Activated CD4-positive, alpha-beta memory T cell treated with anti-CD3 and anti-CD28 coated beads, Interleukin-2, amount 10 ng/mL, durations not matched to agents 7 days and 5 days (primary cell): ENCODE data around the gene USP24. TPM values are rescaled to one million over a fixed set of nuclear protein-coding genes. Genes with fewer than 3 reads are reported as not detected.

Source experiments
- CTCF ChIA-PET: fragments of 350-600 bp; sonication (Branson Sonifier 250); formaldehyde crosslinking; loops from one replicate; lab custom pipeline; 2021; ENCODE audit warnings: antibody characterized with exemption, inconsistent platforms; lab: Charles Lee
- POLR2A ChIA-PET: fragments of 350-600 bp; sonication (Branson Sonifier 250); formaldehyde crosslinking; loops from one replicate; lab custom pipeline; 2021; ENCODE audit warnings: antibody characterized with exemption; lab: Charles Lee
- DNase-seq: peaks from one replicate; pipeline ENCODE4 v3.0.0-alpha.2; 2020
- H3K27ac Mint-ChIP-seq: one replicate; pipeline ENCODE4 v1.8.0; 2021; ENCODE audit warnings: mild to moderate bottlenecking, mixed read lengths
- H3K27me3 Mint-ChIP-seq: one replicate; pipeline ENCODE4 v1.8.0; 2021; ENCODE audit warnings: mixed read lengths
- H3K36me3 Mint-ChIP-seq: one replicate; pipeline ENCODE4 v1.8.0; 2021; ENCODE audit warnings: low read depth, mixed read lengths
- H3K4me1 Mint-ChIP-seq: one replicate; pipeline ENCODE4 v1.8.0; 2021; ENCODE audit warnings: mixed read lengths
- H3K4me3 Mint-ChIP-seq: one replicate; pipeline ENCODE4 v1.8.0; 2021; ENCODE audit warnings: mild to moderate bottlenecking, mixed read lengths
- H3K9me3 Mint-ChIP-seq: one replicate; pipeline ENCODE4 v1.8.0; 2021; ENCODE audit warnings: mixed read lengths
- total RNA-seq, 2 experiments: library from RNA; stranded (reverse); gene quantifications; one replicate each; pipeline ENCODE4 v1.2.3, GENCODE V29; 2021

USP24 gene
- total RNA-seq, 2 experiments from 2014 or later = 34.9 to 35.6 TPM

DNA sequence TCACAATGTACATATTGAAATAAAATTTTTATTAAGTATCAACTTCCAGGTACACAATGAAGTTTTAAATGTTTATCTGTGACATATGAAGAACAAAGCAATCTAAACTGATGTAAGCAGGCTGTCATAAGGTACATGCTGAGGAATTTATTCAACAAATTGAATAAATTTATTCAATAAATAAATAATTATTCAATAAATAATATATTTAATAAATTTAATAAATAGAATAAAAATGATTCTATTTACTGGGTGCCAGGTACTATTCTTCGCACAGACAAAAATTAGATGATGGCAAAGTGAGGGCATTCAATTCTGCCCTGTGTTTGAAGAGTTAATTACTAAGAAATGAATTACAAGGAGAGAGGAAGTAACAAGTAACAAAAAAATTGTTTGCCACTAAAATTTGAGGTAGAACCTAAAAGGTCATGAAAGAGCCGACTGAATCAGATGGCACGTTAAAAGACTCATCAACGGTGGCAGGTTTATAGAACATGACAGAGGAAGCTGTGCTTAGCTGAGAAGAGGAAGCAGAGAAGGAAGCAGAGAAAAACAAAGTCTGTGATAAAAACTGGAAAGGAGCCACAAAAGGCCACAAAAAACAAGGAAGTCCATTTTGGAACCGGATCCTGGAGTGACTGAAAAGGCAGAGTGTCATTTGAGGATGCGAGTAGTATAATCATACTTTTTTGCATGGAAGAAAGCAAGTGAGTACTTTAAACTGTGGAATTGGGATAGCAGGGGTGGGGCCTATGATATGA lies 2.2 kb upstream of the USP24 start:
- Mint-ChIP-seq H3K36me3 (peaks cover 3% of the 10 kb centered on the region), H3K27ac (peak overlapping the region; percentile 6), H3K27me3 (no peaks in the 10 kb centered on the region), H3K9me3 (no peaks in the 10 kb centered on the region), H3K4me1 (peaks cover 43% of the 10 kb centered on the region), H3K4me3 (no peak overlapping the region)
- no peak for DNase-seq
- CTCF ChIA-PET = interaction anchor here (1.4 kb wide), 1 partner anchor 74 kb away, joined by 4 read pairs; no protein-coding TSS in a partner anchor
- POLR2A ChIA-PET = interaction anchor here (1.0 kb wide), 1 partner anchor 18 kb away, joined by 3 read pairs; no protein-coding TSS in a partner anchor

GRCh38 chr1:55216096-55216495 lies 932 bp upstream of the USP24 start:
- peak overlapping the region; percentile 95 for H3K4me3 Mint-ChIP-seq
- ChIA-PET POLR2A (interaction anchor here (1.1 to 4.0 kb wide), 7 partner anchors 9 to 78 kb away, joined by 3 to 31 read pairs (median 5); no protein-coding TSS in a partner anchor), CTCF (interaction anchor here (0.7 kb wide), 1 partner anchor 73 kb away, joined by 3 read pairs; no protein-coding TSS in a partner anchor)

DNA sequence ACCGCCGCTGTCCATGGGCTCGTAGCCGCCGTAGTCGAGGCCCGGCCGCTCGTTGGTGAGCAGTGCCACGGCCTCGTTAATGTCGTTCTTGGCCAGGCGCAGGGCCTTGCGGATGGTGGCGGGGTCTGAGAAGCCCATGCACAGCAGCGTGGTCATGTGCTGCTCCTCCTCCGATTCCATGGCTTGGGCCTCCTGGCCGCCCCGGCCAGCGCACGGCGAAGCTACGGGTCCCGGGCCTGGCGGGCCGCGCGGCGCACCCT lies 300 bp downstream of the USP24 start:
- CTCF ChIA-PET = no interaction called here
- Mint-ChIP-seq H3K36me3 (peaks cover 9% of the 10 kb centered on the region), H3K4me1 (peaks cover 65% of the 10 kb centered on the region), H3K27ac (peak overlapping the region; percentile 48), H3K9me3 (no peaks in the 10 kb centered on the region), H3K4me3 (peak overlapping the region; percentile 95), H3K27me3 (no peaks in the 10 kb centered on the region)
- POLR2A ChIA-PET = interaction anchor here (0.9 to 4.0 kb wide), 11 partner anchors 10 to 328 kb away, joined by 3 to 31 read pairs (median 5); partner anchors contain the start of gene DHCR24
- no peak for DNase-seq

More at GRCh38 chr1:55216096-55216495, 932 bp upstream of the USP24 start:
- no peaks in the 10 kb centered on the region for H3K9me3 Mint-ChIP-seq
- H3K36me3 Mint-ChIP-seq = peaks cover 9% of the 10 kb centered on the region
- H3K4me1 Mint-ChIP-seq = peaks cover 55% of the 10 kb centered on the region
- DNase-seq = no peak
- no peaks in the 10 kb centered on the region for H3K27me3 Mint-ChIP-seq
- H3K27ac Mint-ChIP-seq = peak overlapping the region; percentile 96

DNA sequence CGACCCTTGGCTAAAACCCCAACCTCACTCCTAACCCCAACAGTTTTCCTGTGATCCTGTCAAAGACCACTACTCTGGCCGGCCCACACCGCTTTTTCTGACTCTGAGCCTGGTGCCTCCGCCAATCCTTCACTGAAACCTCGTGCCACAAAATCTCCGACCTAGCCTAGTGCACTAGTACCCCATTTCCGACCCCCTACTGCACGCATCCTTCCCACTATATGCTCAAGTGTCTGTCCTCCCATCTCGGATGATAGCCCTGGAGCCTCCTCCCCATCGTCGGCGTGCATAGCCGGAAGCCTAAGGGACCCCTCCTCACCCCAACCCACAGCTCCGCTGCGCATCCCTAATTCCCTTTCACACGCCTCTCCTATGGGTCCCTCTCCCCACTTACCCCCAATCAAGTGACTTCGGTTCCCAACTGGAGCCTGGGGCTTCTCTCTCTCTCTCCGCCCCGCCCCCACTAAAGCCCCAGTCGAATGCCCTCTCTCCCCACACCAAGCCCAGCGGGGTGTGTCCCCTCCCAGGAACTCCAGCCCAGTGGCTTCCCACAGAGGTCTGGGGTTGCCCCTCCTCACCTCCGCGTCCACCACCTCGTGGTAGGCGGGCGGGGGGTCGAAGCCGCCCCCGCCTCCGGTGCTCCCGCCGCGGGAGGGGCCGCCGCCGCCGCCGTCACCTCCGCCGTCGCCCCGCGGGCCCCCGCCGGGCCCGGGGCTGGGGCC lies 791 bp downstream of the USP24 start:
- Mint-ChIP-seq H3K27ac (peak overlapping the region; percentile 70), H3K4me3 (peak overlapping the region; percentile 95), H3K4me1 (peaks cover 69% of the 10 kb centered on the region), H3K27me3 (no peaks in the 10 kb centered on the region), H3K36me3 (peaks cover 10% of the 10 kb centered on the region), H3K9me3 (no peaks in the 10 kb centered on the region)
- POLR2A ChIA-PET = interaction anchor here (0.9 to 4.0 kb wide), 11 partner anchors 9 to 328 kb away, joined by 3 to 31 read pairs (median 5); partner anchors contain the start of gene DHCR24
- peak; percentile 40 for DNase-seq
- CTCF ChIA-PET = no interaction called here

GRCh38 chr1:55213885-55214211 lies 1.3 kb downstream of the USP24 start:
- Mint-ChIP-seq H3K27me3 (no peaks in the 10 kb centered on the region), H3K27ac (peak overlapping the region; percentile 70), H3K36me3 (peaks cover 13% of the 10 kb centered on the region), H3K4me1 (peaks cover 72% of the 10 kb centered on the region), H3K4me3 (peak overlapping the region; percentile 95), H3K9me3 (no peaks in the 10 kb centered on the region)
- ChIA-PET CTCF (interaction anchor here (1.1 to 3.4 kb wide), 5 partner anchors 18 to 74 kb away, joined by 3 to 13 read pairs (median 4); no protein-coding TSS in a partner anchor), POLR2A (interaction anchor here (1.0 to 4.0 kb wide), 8 partner anchors 9 to 327 kb away, joined by 3 to 31 read pairs (median 6); partner anchors contain the start of gene DHCR24)
- peak; percentile 23 for DNase-seq

- H3K36me3 Mint-ChIP-seq = peaks cover 13% of the 10 kb centered on the region
Observed at GRCh38 chr1:55213151-55213884, 1.8 kb downstream of the USP24 start.

GRCh38 chr1:55212349-55213150 lies 2.6 kb downstream of the USP24 start:
- Mint-ChIP-seq H3K9me3 (no peaks in the 10 kb centered on the region), H3K27me3 (no peaks in the 10 kb centered on the region), H3K36me3 (peaks cover 15% of the 10 kb centered on the region), H3K4me3 (peak overlapping the region; percentile 95), H3K27ac (peak overlapping the region; percentile 70), H3K4me1 (peaks cover 68% of the 10 kb centered on the region)
- no peak for DNase-seq
- POLR2A ChIA-PET = interaction anchor here (1.0 to 4.0 kb wide), 8 partner anchors 8 to 66 kb away, joined by 3 to 31 read pairs (median 4); no protein-coding TSS in a partner anchor
- CTCF ChIA-PET = interaction anchor here (0.7 to 3.4 kb wide), 9 partner anchors 10 to 74 kb away, joined by 3 to 13 read pairs (median 3); no protein-coding TSS in a partner anchor

More at GRCh38 chr1:55213151-55213884, 1.8 kb downstream of the USP24 start:
- CTCF ChIA-PET = interaction anchor here (0.7 to 3.4 kb wide), 8 partner anchors 11 to 75 kb away, joined by 3 to 13 read pairs (median 3); no protein-coding TSS in a partner anchor
- POLR2A ChIA-PET = interaction anchor here (1.0 to 4.0 kb wide), 11 partner anchors 8 to 327 kb away, joined by 3 to 31 read pairs (median 5); partner anchors contain the start of gene DHCR24
- H3K27ac Mint-ChIP-seq = peak overlapping the region; percentile 70
- peak overlapping the region; percentile 95 for H3K4me3 Mint-ChIP-seq
- no peak for DNase-seq
- H3K27me3 Mint-ChIP-seq = no peaks in the 10 kb centered on the region
- no peaks in the 10 kb centered on the region for H3K9me3 Mint-ChIP-seq
- H3K4me1 Mint-ChIP-seq = peaks cover 71% of the 10 kb centered on the region

DNA sequence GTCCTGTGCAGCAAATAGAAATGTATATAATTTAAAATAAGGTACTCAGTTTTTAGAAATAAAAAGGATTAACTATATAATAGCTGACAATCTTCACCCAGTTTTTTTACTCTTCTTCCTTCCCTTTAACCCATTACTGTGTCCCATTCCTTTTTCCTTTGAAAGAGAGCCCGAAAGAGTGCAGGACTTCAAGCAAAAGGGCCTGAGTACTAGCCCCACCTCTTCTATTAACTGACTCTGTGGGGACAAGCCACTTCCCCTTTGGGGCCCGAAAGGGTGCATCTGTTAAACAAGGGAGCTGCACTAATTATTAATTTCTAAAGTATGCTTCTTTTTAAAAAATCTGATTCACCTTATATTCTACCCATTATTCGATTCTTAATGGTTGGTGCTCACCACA lies 3.3 kb downstream of the USP24 start:
- no peak for DNase-seq
- Mint-ChIP-seq H3K36me3 (peaks cover 18% of the 10 kb centered on the region), H3K4me1 (peaks cover 64% of the 10 kb centered on the region), H3K27ac (peak overlapping the region; percentile 70), H3K27me3 (no peaks in the 10 kb centered on the region), H3K9me3 (no peaks in the 10 kb centered on the region), H3K4me3 (peak overlapping the region; percentile 95)
- POLR2A ChIA-PET = interaction anchor here (2.1 kb wide), 1 partner anchor 11 kb away, joined by 6 read pairs; no protein-coding TSS in a partner anchor
- CTCF ChIA-PET = interaction anchor here (1.2 to 3.4 kb wide), 3 partner anchors 59 to 72 kb away, joined by 3 to 13 read pairs (median 3); no protein-coding TSS in a partner anchor

DNA sequence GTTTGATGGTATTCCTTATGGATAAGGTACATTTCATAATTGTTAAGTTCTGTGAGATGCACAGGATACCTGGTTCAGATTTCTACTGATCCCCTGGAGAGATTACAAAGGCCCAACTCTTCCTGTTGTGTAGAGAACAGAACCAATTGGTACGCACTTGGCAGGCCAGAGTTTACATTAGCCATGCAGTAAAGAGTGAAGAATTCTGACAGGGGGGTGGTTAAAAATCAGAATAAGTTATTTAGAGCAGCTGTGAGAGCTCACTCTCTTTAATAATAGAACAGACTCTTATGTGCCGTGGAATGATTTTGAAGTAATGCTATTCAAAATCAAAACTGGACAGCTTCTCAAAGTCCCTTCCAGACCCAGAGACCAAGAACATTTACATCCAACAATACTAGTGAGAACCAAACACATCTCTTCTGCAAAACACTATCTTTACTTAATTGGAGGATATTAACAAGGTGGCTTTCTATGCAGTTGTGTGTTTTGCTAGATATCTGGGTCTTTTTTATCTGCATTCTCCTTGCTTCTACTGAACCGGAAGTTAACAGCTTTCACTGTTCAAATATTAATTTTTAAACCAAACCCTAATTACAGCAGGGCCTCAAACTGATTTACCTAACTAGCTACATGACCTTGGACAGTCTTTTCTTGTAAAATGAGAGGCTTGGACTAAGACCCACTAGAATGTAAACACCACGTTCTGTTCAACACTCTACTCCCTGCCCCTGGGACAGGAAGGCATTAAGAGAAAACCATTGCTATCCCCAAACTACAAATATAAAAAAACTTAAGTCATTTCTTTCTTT lies 4.0 kb downstream of the USP24 start:
- ChIA-PET POLR2A (interaction anchor here (2.1 kb wide), 1 partner anchor 11 kb away, joined by 6 read pairs; no protein-coding TSS in a partner anchor), CTCF (interaction anchor here (0.6 to 3.4 kb wide), 4 partner anchors 58 to 386 kb away, joined by 3 to 13 read pairs (median 3); no protein-coding TSS in a partner anchor)
- Mint-ChIP-seq H3K9me3 (no peaks in the 10 kb centered on the region), H3K27me3 (no peaks in the 10 kb centered on the region), H3K27ac (peak overlapping the region; percentile 32), H3K4me3 (peak overlapping the region; percentile 33), H3K36me3 (peaks cover 24% of the 10 kb centered on the region), H3K4me1 (peaks cover 59% of the 10 kb centered on the region)
- no peak for DNase-seq

- POLR2A ChIA-PET = interaction anchor here (0.9 kb wide), 1 partner anchor 68 kb away, joined by 3 read pairs; no protein-coding TSS in a partner anchor
- CTCF ChIA-PET = interaction anchor here (0.7 to 2.8 kb wide), 5 partner anchors 9 to 70 kb away, joined by 3 to 7 read pairs (median 4); no protein-coding TSS in a partner anchor
- Mint-ChIP-seq H3K4me1 (peaks cover 65% of the 10 kb centered on the region), H3K27me3 (no peaks in the 10 kb centered on the region), H3K36me3 (peaks cover 30% of the 10 kb centered on the region), H3K9me3 (no peaks in the 10 kb centered on the region), H3K27ac (no peak overlapping the region), H3K4me3 (no peak overlapping the region)
- DNase-seq = no peak
Observed at GRCh38 chr1:55209247-55209646, 5.9 kb downstream of the USP24 start.
